Measurements from ENCODE around the gene GPR137. TPM values are rescaled to one million over a fixed set of nuclear protein-coding genes. Genes with fewer than 3 reads are reported as not detected.

The GPR137 gene
- total and polyA plus RNA-seq, 9 of the 15 experiments (the other 6 are each of a cell fraction or from before 2014, with no cell fraction given), result 0.32 to 26.7 (median 10.7) TPM

GRCh38 chr11:64241491-64242374 is 43.9 kb upstream of the GPR137 start:
- no peaks in the 10 kb centered on the region for H3K27me3 ChIP-seq (ENCODE audit: control insufficient read depth in 2 of 2, insufficient read depth in 2 of 2, low read length in 2 of 2)
- H3K36me3 ChIP-seq (ENCODE audit: control insufficient read depth, insufficient read depth, low read length), result peaks cover 70% of the 10 kb centered on the region
- CTCF ChIA-PET (ENCODE audit: low intra/inter-chr PET ratio), result no interaction called here
- H3K27ac ChIP-seq (ENCODE audit: extremely low read depth, low read depth, low read length), result peak overlapping the region; percentile 95
- FAIRE-seq (peak; percentile 80), ATAC-seq (peak; percentile 69), DNase-seq (ENCODE audit: extremely low read depth in 1 of 4, low spot score in 3 of 4) (peak; percentile 61 to 99 (median 70))
- peak overlapping the region; percentile 33; the same call in 1 of the 2 replicates for H2AFZ ChIP-seq (ENCODE audit: low read depth, low read length)
- intact Hi-C loops (cut with micrococcal nuclease) (loop anchor here (10.0 kb wide), 1 partner anchor 63 kb away; the partner anchor contains the start of genes CATSPERZ and ESRRA), in situ Hi-C loops (cut with MboI) (no loop called here)
- BruUV-seq (replicated peaks), result TSS peak; percentile 71
- H3K4me3 ChIP-seq, result peak overlapping the region; percentile 99
- peaks cover 60% of the 10 kb centered on the region for H3K79me2 ChIP-seq (ENCODE audit: control insufficient read depth, insufficient read depth, low read length)
- H3K9ac ChIP-seq (ENCODE audit: insufficient read depth in 1 of 2, low read depth in 2 of 2, low read length in 2 of 2), result peak overlapping the region; percentile 91 to 97
- 0 out of 2 replicates have a peak, but pooled peaks cover 3% of the 10 kb centered on the region for H4K20me1 ChIP-seq (replicated peaks; ENCODE audit: control insufficient read depth, insufficient read depth, low read length)
- H3K4me1 ChIP-seq (replicated peaks in 1 of 2; ENCODE audit: control insufficient read depth in 2 of 2, insufficient read depth in 2 of 2, low read length in 2 of 2), result peaks cover 26 to 71% of the 10 kb centered on the region in 2 experiments
- H3K4me2 ChIP-seq (ENCODE audit: insufficient read depth, low read length), result peak overlapping the region; percentile 92
- H3K9me3 ChIP-seq (replicated peaks; ENCODE audit: control insufficient read depth, insufficient read depth, low read depth, low read length), result no peaks in the 10 kb centered on the region
- H3K9me1 ChIP-seq (ENCODE audit: control insufficient read depth, insufficient read depth, low read length), result no peaks in the 10 kb centered on the region
- under 1% methylated on average over 30 of the region's 63 CpGs for WGBS (ENCODE audit: insufficient coverage, low coverage, missing lambda C conversion rate)
- POLR2A ChIA-PET, result interaction anchor here (0.5 to 1.7 kb wide), 18 partner anchors 8 to 701 kb away, joined by 3 to 8 read pairs (median 4); partner anchors contain the start of genes ESRRA and FERMT3
- TF ChIP-seq, protein P1, sequence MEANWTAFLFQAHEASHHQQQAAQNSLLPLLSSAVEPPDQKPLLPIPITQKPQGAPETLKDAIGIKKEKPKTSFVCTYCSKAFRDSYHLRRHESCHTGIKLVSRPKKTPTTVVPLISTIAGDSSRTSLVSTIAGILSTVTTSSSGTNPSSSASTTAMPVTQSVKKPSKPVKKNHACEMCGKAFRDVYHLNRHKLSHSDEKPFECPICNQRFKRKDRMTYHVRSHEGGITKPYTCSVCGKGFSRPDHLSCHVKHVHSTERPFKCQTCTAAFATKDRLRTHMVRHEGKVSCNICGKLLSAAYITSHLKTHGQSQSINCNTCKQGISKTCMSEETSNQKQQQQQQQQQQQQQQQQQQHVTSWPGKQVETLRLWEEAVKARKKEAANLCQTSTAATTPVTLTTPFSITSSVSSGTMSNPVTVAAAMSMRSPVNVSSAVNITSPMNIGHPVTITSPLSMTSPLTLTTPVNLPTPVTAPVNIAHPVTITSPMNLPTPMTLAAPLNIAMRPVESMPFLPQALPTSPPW (CRISPR knock-in tag; IDR thresholded peaks at IDR 0.05), result peak; percentile 33
- TF ChIP-seq POLR2G (IDR thresholded peaks at IDR 0.05; ENCODE audit: low read depth, low read length), result peak; percentile 79
- TF ChIP-seq, protein P2, sequence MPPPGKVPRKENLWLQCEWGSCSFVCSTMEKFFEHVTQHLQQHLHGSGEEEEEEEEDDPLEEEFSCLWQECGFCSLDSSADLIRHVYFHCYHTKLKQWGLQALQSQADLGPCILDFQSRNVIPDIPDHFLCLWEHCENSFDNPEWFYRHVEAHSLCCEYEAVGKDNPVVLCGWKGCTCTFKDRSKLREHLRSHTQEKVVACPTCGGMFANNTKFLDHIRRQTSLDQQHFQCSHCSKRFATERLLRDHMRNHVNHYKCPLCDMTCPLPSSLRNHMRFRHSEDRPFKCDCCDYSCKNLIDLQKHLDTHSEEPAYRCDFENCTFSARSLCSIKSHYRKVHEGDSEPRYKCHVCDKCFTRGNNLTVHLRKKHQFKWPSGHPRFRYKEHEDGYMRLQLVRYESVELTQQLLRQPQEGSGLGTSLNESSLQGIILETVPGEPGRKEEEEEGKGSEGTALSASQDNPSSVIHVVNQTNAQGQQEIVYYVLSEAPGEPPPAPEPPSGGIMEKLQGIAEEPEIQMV (tag; conservative IDR thresholded peaks at IDR 0.05; ENCODE audit: low read depth), result no peak
- no peak for TF ChIP-seq GABPB1 (CRISPR knock-in tag; IDR thresholded peaks at IDR 0.05)
- peak; percentile 54 to 84 for TF ChIP-seq NONO (IDR thresholded peaks at IDR 0.05; ENCODE audit: low read depth in 2 of 2, low read length in 1 of 2)
- peak; percentile 66 for TF ChIP-seq THAP12 (CRISPR knock-in tag; IDR thresholded peaks at IDR 0.05)
- peak; percentile 14 for TF ChIP-seq CCNT2 (IDR thresholded peaks at IDR 0.05; ENCODE audit: borderline replicate concordance, extremely low read depth, insufficient read length, low read depth, low read length)
- TF ChIP-seq, protein P3, sequence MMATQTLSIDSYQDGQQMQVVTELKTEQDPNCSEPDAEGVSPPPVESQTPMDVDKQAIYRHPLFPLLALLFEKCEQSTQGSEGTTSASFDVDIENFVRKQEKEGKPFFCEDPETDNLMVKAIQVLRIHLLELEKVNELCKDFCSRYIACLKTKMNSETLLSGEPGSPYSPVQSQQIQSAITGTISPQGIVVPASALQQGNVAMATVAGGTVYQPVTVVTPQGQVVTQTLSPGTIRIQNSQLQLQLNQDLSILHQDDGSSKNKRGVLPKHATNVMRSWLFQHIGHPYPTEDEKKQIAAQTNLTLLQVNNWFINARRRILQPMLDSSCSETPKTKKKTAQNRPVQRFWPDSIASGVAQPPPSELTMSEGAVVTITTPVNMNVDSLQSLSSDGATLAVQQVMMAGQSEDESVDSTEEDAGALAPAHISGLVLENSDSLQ (IDR thresholded peaks at IDR 0.05), result peak; percentile 98
- no peak; the same call in 1 of the 2 replicates for TF ChIP-seq E2F5 (CRISPR knock-in tag; IDR thresholded peaks at IDR 0.05)
- TF ChIP-seq CBFA2T3 (IDR thresholded peaks at IDR 0.05), result 0 out of 2 replicates have a peak, but pooled peaks have one; percentile 3
